ENCODE measurements around the gene TMCC1.

TMCC1 gene

GRCh38 chr3:129621626-129622225 lies 271.8 kb downstream of the TMCC1 start:
- Histone ChIP-seq H3K9ac (ENCODE audit: low read length in 5 of 5) (no peak overlapping the region), H3K27me3 (ENCODE audit: control insufficient read depth in 5 of 5, insufficient read depth in 4 of 5, low read length in 5 of 5) (no peaks in the 10 kb centered on the region), H3K27ac (ENCODE audit: low read depth, low read length) (peak overlapping the region; percentile 99), H3K9me3 (ENCODE audit: control insufficient read depth in 5 of 5, low read length in 5 of 5) (no peaks in the 10 kb centered on the region), H3K36me3 (ENCODE audit: control insufficient read depth in 5 of 5, insufficient read depth in 5 of 5, low read length in 5 of 5) (no peaks in the 10 kb centered on the region), H3K4me1 (ENCODE audit: control insufficient read depth in 5 of 5, insufficient read depth in 5 of 5, low read length in 5 of 5) (peaks cover 35 to 95% (median 84%) of the 10 kb centered on the region in 5 donors), H3K4me3 (ENCODE audit: low read depth in 1 of 5, low read length in 5 of 5) (no peak overlapping the region)

- Histone ChIP-seq H3K4me3 (ENCODE audit: low read depth in 1 of 5, low read length in 5 of 5) (no peak overlapping the region), H3K9me3 (ENCODE audit: control insufficient read depth in 5 of 5, low read length in 5 of 5) (no peaks in the 10 kb centered on the region), H3K27me3 (ENCODE audit: control insufficient read depth in 5 of 5, insufficient read depth in 4 of 5, low read length in 5 of 5) (no peaks in the 10 kb centered on the region), H3K27ac (ENCODE audit: low read depth, low read length) (no peak overlapping the region), H3K36me3 (ENCODE audit: control insufficient read depth in 5 of 5, insufficient read depth in 5 of 5, low read length in 5 of 5) (no peaks in the 10 kb centered on the region), H3K9ac (ENCODE audit: low read length in 5 of 5) (no peak overlapping the region), H3K4me1 (ENCODE audit: control insufficient read depth in 5 of 5, insufficient read depth in 5 of 5, low read length in 5 of 5) (peaks cover 39 to 96% (median 86%) of the 10 kb centered on the region in 5 donors)
These were observed 272.5 kb downstream of the TMCC1 start for GRCh38 chr3:129620828-129621559.

GRCh38 chr3:129619726-129620162 lies 273.8 kb downstream of the TMCC1 start:
- Histone ChIP-seq H3K27ac (ENCODE audit: low read depth, low read length) (peak overlapping the region; percentile 46), H3K9me3 (ENCODE audit: control insufficient read depth in 5 of 5, low read length in 5 of 5) (no peaks in the 10 kb centered on the region), H3K9ac (ENCODE audit: low read length in 5 of 5) (no peak overlapping the region), H3K4me3 (ENCODE audit: low read depth in 1 of 5, low read length in 5 of 5) (no peak overlapping the region), H3K4me1 (ENCODE audit: control insufficient read depth in 5 of 5, insufficient read depth in 5 of 5, low read length in 5 of 5) (peaks cover 34 to 97% (median 88%) of the 10 kb centered on the region in 5 donors), H3K36me3 (ENCODE audit: control insufficient read depth in 5 of 5, insufficient read depth in 5 of 5, low read length in 5 of 5) (no peaks in the 10 kb centered on the region), H3K27me3 (ENCODE audit: control insufficient read depth in 5 of 5, insufficient read depth in 4 of 5, low read length in 5 of 5) (no peaks in the 10 kb centered on the region)

- peaks cover 29 to 97% (median 88%) of the 10 kb centered on the region in 5 donors for H3K4me1 ChIP-seq (ENCODE audit: control insufficient read depth in 5 of 5, insufficient read depth in 5 of 5, low read length in 5 of 5)
- H3K27me3 ChIP-seq (ENCODE audit: control insufficient read depth in 5 of 5, insufficient read depth in 4 of 5, low read length in 5 of 5): no peaks in the 10 kb centered on the region
- no peaks in the 10 kb centered on the region for H3K36me3 ChIP-seq (ENCODE audit: control insufficient read depth in 5 of 5, insufficient read depth in 5 of 5, low read length in 5 of 5)
- peak overlapping the region in 1 of 5 donors; percentile 46 for H3K9ac ChIP-seq (ENCODE audit: low read length in 5 of 5)
- H3K27ac ChIP-seq (ENCODE audit: low read depth, low read length): peak overlapping the region; percentile 71
- peak overlapping the region in 2 of 5 donors; percentile 33 to 44 for H3K4me3 ChIP-seq (ENCODE audit: low read depth in 1 of 5, low read length in 5 of 5)
- no peaks in the 10 kb centered on the region for H3K9me3 ChIP-seq (ENCODE audit: control insufficient read depth in 5 of 5, low read length in 5 of 5)
These were observed 274.4 kb downstream of the TMCC1 start for GRCh38 chr3:129618901-129619671.

- Histone ChIP-seq H3K4me3 (ENCODE audit: low read depth in 1 of 5, low read length in 5 of 5) (peak overlapping the region in 2 of 5 donors; percentile 33 to 44), H3K4me1 (ENCODE audit: control insufficient read depth in 5 of 5, insufficient read depth in 5 of 5, low read length in 5 of 5) (peaks cover 27 to 91% (median 81%) of the 10 kb centered on the region in 5 donors), H3K9ac (ENCODE audit: low read length in 5 of 5) (peak overlapping the region in 1 of 5 donors; percentile 46), H3K9me3 (ENCODE audit: control insufficient read depth in 5 of 5, low read length in 5 of 5) (no peaks in the 10 kb centered on the region), H3K27ac (ENCODE audit: low read depth, low read length) (peak overlapping the region; percentile 71), H3K36me3 (ENCODE audit: control insufficient read depth in 5 of 5, insufficient read depth in 5 of 5, low read length in 5 of 5) (no peaks in the 10 kb centered on the region), H3K27me3 (ENCODE audit: control insufficient read depth in 5 of 5, insufficient read depth in 4 of 5, low read length in 5 of 5) (no peaks in the 10 kb centered on the region)
These were observed 275.2 kb downstream of the TMCC1 start for GRCh38 chr3:129618186-129618820.

GRCh38 chr3:129617381-129618185 lies 275.9 kb downstream of the TMCC1 start:
- peak overlapping the region; percentile 71 for H3K27ac ChIP-seq (ENCODE audit: low read depth, low read length)
- H3K27me3 ChIP-seq (ENCODE audit: control insufficient read depth in 5 of 5, insufficient read depth in 4 of 5, low read length in 5 of 5): no peaks in the 10 kb centered on the region
- no peak overlapping the region for H3K4me3 ChIP-seq (ENCODE audit: low read depth in 1 of 5, low read length in 5 of 5)
- no peaks in the 10 kb centered on the region for H3K36me3 ChIP-seq (ENCODE audit: control insufficient read depth in 5 of 5, insufficient read depth in 5 of 5, low read length in 5 of 5)
- H3K4me1 ChIP-seq (ENCODE audit: control insufficient read depth in 5 of 5, insufficient read depth in 5 of 5, low read length in 5 of 5): peaks cover 20 to 90% (median 81%) of the 10 kb centered on the region in 5 donors
- no peaks in the 10 kb centered on the region for H3K9me3 ChIP-seq (ENCODE audit: control insufficient read depth in 5 of 5, low read length in 5 of 5)
- peak overlapping the region in 2 of 5 donors; percentile 4 to 48 for H3K9ac ChIP-seq (ENCODE audit: low read length in 5 of 5)

GRCh38 chr3:129616713-129617112 lies 276.8 kb downstream of the TMCC1 start:
- Histone ChIP-seq H3K36me3 (ENCODE audit: control insufficient read depth in 5 of 5, insufficient read depth in 5 of 5, low read length in 5 of 5) (no peaks in the 10 kb centered on the region), H3K27me3 (ENCODE audit: control insufficient read depth in 5 of 5, insufficient read depth in 4 of 5, low read length in 5 of 5) (no peaks in the 10 kb centered on the region), H3K4me3 (ENCODE audit: low read depth in 1 of 5, low read length in 5 of 5) (peak overlapping the region in 1 of 5 donors; percentile 23), H3K4me1 (ENCODE audit: control insufficient read depth in 5 of 5, insufficient read depth in 5 of 5, low read length in 5 of 5) (peaks cover 20 to 91% (median 83%) of the 10 kb centered on the region in 5 donors), H3K27ac (ENCODE audit: low read depth, low read length) (peak overlapping the region; percentile 71), H3K9me3 (ENCODE audit: control insufficient read depth in 5 of 5, low read length in 5 of 5) (no peaks in the 10 kb centered on the region), H3K9ac (ENCODE audit: low read length in 5 of 5) (peak overlapping the region in 3 of 5 donors; percentile 11 to 48 (median 44))

GRCh38 chr3:129616291-129616690 lies 277.2 kb downstream of the TMCC1 start:
- Histone ChIP-seq H3K4me3 (ENCODE audit: low read depth in 1 of 5, low read length in 5 of 5) (peak overlapping the region in 1 of 5 donors; percentile 23), H3K27me3 (ENCODE audit: control insufficient read depth in 5 of 5, insufficient read depth in 4 of 5, low read length in 5 of 5) (no peaks in the 10 kb centered on the region), H3K36me3 (ENCODE audit: control insufficient read depth in 5 of 5, insufficient read depth in 5 of 5, low read length in 5 of 5) (no peaks in the 10 kb centered on the region), H3K27ac (ENCODE audit: low read depth, low read length) (peak overlapping the region; percentile 71), H3K4me1 (ENCODE audit: control insufficient read depth in 5 of 5, insufficient read depth in 5 of 5, low read length in 5 of 5) (peaks cover 20 to 91% (median 83%) of the 10 kb centered on the region in 5 donors), H3K9me3 (ENCODE audit: control insufficient read depth in 5 of 5, low read length in 5 of 5) (no peaks in the 10 kb centered on the region), H3K9ac (ENCODE audit: low read length in 5 of 5) (peak overlapping the region in 2 of 5 donors; percentile 11 to 48)

GRCh38 chr3:129615751-129616281 lies 277.7 kb downstream of the TMCC1 start:
- no peaks in the 10 kb centered on the region for H3K27me3 ChIP-seq (ENCODE audit: control insufficient read depth in 5 of 5, insufficient read depth in 4 of 5, low read length in 5 of 5)
- peak overlapping the region; percentile 71 for H3K27ac ChIP-seq (ENCODE audit: low read depth, low read length)
- no peaks in the 10 kb centered on the region for H3K36me3 ChIP-seq (ENCODE audit: control insufficient read depth in 5 of 5, insufficient read depth in 5 of 5, low read length in 5 of 5)
- H3K4me1 ChIP-seq (ENCODE audit: control insufficient read depth in 5 of 5, insufficient read depth in 5 of 5, low read length in 5 of 5): peaks cover 20 to 91% (median 83%) of the 10 kb centered on the region in 5 donors
- no peaks in the 10 kb centered on the region for H3K9me3 ChIP-seq (ENCODE audit: control insufficient read depth in 5 of 5, low read length in 5 of 5)
- H3K9ac ChIP-seq (ENCODE audit: low read length in 5 of 5): peak overlapping the region in 1 of 5 donors; percentile 44
- H3K4me3 ChIP-seq (ENCODE audit: low read depth in 1 of 5, low read length in 5 of 5): peak overlapping the region in 1 of 5 donors; percentile 23

Data from subcutaneous abdominal adipose tissue (tissue), 5 donors.